Measurements from ENCODE around the gene TBX2. TPM values are rescaled to one million over a fixed set of nuclear protein-coding genes. Genes with fewer than 3 reads are reported as not detected.

TBX2 gene
- total and polyA plus RNA-seq, 9 of the 15 experiments (the other 6 are each of a cell fraction or from before 2014, with no cell fraction given): 0.18 TPM; not detected in 8

- DNase-seq (ENCODE audit: extremely low read depth in 1 of 4, low spot score in 3 of 4): no peak
- no peak for TF ChIP-seq NEUROD1 (IDR thresholded peaks at IDR 0.05; ENCODE audit: borderline replicate concordance, low read depth, low read length, partially characterized antibody)
- no peak for TF ChIP-seq ZFX (CRISPR knock-in tag; IDR thresholded peaks at IDR 0.05)
- TF ChIP-seq ARID4B (CRISPR knock-in tag; IDR thresholded peaks at IDR 0.05): no peak
- TF ChIP-seq ZC3H4 (CRISPR knock-in tag; IDR thresholded peaks at IDR 0.05; ENCODE audit: borderline replicate concordance): no peak
- peak in 1 of 3 experiments; percentile 74; a peak in 2 of 6 replicates for TF ChIP-seq ZBTB11 (CRISPR knock-in tag; IDR thresholded peaks at IDR 0.05)
- no peak for TF ChIP-seq ZNF695 (CRISPR knock-in tag; IDR thresholded peaks at IDR 0.05)
- no peak overlapping the region for H3K4me3 ChIP-seq
- ATAC-seq: no peak
- intact Hi-C loops (cut with micrococcal nuclease) (no loop called here), in situ Hi-C loops (cut with MboI) (no loop called here)
- H3K9ac ChIP-seq (ENCODE audit: insufficient read depth in 1 of 2, low read depth in 2 of 2, low read length in 2 of 2): no peak overlapping the region
- H3K36me3 ChIP-seq (ENCODE audit: control insufficient read depth, insufficient read depth, low read length): no peaks in the 10 kb centered on the region
- H3K4me2 ChIP-seq (ENCODE audit: insufficient read depth, low read length): no peak overlapping the region
- CTCF ChIA-PET (ENCODE audit: low intra/inter-chr PET ratio): no interaction called here
- H3K9me3 ChIP-seq (replicated peaks; ENCODE audit: control insufficient read depth, insufficient read depth, low read depth, low read length): no peaks in the 10 kb centered on the region
- no peak overlapping the region for H3K27ac ChIP-seq (ENCODE audit: extremely low read depth, low read depth, low read length)
- no peaks in the 10 kb centered on the region for H3K79me2 ChIP-seq (ENCODE audit: control insufficient read depth, insufficient read depth, low read length)
- peaks cover 25 to 65% of the 10 kb centered on the region in 2 experiments for H3K27me3 ChIP-seq (ENCODE audit: control insufficient read depth in 2 of 2, insufficient read depth in 2 of 2, low read length in 2 of 2)
- no peaks in the 10 kb centered on the region for H3K9me1 ChIP-seq (ENCODE audit: control insufficient read depth, insufficient read depth, low read length)
- FAIRE-seq: no peak
- POLR2A ChIA-PET: interaction anchor here (0.8 kb wide), 1 partner anchor 19 kb away, joined by 3 read pairs; no protein-coding TSS in a partner anchor
- no peak overlapping the region for H2AFZ ChIP-seq (ENCODE audit: low read depth, low read length)
- no TSS peak for BruUV-seq (replicated peaks)
- 1% methylated on average over 5 of the region's 5 CpGs for WGBS (ENCODE audit: insufficient coverage, low coverage, missing lambda C conversion rate)
- H3K4me1 ChIP-seq (replicated peaks in 1 of 2; ENCODE audit: control insufficient read depth in 2 of 2, insufficient read depth in 2 of 2, low read length in 2 of 2): peaks cover 0 to 35% of the 10 kb centered on the region in 2 experiments; a peak in 3 of 5 replicates
- H4K20me1 ChIP-seq (replicated peaks; ENCODE audit: control insufficient read depth, insufficient read depth, low read length): 0 out of 2 replicates have a peak, but pooled peaks cover 4% of the 10 kb centered on the region
Observed at GRCh38 chr17:61458421-61459141, 58.9 kb downstream of the TBX2 start.
